GM03348 (cell line): Measurements from ENCODE around the gene SYCP2L.
A peak's percentile ranks its signal among the peaks of the same experiment; 100 is the strongest.
"Not testable (repeated sequence)": the region's sequence is repeated elsewhere in the genome, so short reads cannot be mapped to it uniquely, and the experiment has no call there.

Experiments
- DNase-seq: peaks from one replicate; pipeline ENCODE4 v3.0.0; 2012; ENCODE audit warnings: low spot score

The SYCP2L gene

DNA sequence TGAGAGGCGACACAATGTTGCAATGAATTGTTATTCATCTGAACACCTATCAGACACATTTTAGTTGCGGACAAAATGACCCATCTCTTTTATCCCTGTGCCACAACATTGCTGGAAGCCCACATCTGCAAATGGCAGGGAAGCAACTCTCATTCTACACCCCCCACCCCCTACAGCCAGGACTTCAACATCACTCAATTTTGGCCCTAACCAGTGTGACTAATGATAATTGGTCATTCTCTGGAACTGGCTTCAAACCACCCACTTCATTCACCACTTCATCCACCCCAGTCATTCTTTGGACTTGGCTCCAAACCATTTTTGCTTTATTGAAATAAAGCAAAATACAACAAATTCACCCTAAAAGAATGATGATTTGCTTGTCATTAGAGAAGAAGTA, 6.5 kb upstream of the SYCP2L start:
- DNase-seq, result no peak

- not testable (repeated sequence) for DNase-seq
Measured at GRCh38 chr6:10882253-10882630, 4.6 kb upstream of the SYCP2L start.

DNA sequence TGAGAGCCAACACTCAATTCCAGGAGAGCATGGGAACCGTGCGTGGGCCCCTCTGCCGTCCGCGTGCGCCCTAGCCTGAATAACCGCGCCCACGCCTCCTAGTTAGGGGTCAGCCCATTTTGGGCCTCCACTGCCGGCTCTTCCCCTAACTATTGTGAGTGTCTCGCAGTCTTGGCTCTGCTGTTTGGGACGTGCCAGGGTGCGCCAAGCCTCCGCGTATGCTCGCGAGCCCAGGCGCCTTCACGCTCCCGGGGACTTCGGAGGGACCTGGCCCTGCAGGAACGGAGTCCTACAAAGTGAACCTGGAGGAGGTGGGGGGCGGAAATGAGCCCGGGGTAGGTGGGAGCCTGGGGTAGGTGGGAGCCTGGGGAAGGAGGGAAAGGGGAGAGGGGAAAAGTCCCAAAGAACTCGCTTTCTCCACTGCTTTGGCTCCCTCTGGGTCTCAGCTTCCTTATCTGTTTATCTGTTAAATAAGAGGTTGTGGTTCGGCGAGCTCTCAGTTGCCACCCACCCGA, 4.1 kb upstream of the SYCP2L start:
- no peak for DNase-seq

DNA sequence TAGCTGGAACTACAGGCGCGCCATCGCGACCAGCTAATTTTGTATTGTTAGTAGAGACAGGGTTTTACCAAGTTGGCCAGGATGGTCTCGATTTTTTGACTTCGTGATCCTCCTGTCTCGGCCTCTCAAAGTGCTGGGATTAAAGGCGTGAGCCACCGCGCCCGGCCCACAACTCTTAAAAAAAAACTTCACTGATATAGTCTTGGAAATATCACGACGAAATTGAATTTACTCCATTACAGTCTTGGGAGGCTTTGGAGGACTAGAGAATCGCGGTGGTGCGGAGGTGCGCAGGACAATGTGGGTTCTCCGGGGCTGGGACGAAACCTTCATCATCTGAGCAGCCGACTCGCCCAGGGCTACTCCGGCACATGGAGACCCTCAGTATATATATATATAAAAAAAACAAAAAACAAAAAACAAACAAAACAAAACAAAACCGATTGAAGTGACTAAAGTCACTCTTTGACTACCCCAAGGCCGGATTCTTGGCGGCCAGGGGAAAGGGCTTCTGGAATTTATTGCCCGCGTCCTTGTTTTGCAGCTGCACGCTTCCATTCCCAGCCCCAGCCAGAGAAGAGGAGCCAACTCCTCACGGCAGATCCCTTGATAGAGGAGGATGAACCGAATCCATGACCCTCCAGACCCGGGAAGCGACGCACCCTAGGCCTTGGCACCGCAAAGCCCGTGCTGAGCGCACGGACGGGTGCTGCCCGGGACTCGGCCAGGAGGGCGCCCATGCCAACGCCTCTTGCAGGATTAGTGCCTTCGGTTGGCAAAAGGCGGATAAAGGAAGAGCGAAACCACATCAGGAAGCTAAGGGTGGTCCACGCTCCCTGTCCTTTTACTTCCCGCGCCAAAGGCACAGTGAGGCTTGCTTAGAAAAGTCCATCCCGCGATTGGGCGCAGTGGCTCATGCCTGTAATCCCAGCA, 3.3 kb upstream of the SYCP2L start:
- no peak for DNase-seq

DNA sequence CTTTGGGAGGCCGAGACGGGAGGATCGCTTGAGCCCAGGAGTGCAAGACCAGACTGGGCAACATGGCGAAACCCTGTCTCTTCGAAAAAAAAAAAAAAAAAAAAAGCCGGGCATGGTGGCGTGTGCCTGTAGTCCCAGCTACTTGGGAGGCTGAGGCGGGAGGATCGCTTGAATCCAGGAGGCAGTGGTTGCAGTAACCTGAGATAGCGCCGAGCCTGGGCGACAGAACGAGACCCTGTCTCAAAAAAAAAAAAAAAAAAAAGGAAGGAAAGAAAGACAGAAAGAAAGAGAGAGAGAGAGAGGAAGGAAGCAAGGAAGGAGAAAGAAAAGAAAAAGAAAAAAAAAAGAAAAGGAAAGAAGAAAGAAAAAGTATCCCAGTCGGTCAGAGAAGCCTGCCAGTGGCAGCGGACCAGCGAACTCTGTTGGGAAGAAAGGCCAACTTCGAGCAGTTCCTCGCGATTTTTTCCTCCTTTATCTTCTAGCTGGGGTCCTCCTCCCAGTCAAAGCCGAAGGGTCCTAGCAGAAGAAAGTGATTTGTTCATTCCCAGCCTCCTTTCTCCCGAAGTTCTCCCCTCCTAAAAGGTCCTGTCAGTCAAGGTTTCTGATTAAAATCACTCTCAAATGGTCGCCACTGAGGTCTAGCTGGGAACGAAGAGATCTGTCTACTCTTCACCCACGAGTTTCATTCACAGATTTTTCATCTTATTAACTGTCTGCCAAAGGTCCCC, 2.4 kb upstream of the SYCP2L start:
- no peak for DNase-seq

GRCh38 chr6:10886365-10886690, 524 bp upstream of the SYCP2L start:
- DNase-seq, result not testable (repeated sequence)

DNA sequence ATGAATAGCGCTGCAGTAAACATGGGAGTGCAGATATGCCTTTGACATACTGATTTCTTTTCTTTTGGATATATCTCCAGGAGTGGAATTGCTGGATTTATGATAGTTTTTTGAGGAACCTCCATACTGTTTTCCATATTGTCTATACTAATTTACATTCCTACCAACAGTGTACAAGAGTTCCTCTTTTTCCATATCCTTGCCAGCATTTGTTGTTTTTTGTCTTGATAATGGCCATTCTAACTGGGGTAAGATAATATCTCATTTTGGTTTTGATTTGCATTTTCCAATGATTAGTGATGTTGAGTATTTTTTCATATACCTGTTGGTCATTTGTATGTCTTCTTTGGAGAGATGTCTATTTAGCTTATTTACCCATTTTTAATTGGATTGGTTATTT, 3.3 kb downstream of the SYCP2L start:
- no peak for DNase-seq

- DNase-seq, result no peak
Measured at GRCh38 chr6:10891960-10892359, 5.1 kb downstream of the SYCP2L start.

DNA sequence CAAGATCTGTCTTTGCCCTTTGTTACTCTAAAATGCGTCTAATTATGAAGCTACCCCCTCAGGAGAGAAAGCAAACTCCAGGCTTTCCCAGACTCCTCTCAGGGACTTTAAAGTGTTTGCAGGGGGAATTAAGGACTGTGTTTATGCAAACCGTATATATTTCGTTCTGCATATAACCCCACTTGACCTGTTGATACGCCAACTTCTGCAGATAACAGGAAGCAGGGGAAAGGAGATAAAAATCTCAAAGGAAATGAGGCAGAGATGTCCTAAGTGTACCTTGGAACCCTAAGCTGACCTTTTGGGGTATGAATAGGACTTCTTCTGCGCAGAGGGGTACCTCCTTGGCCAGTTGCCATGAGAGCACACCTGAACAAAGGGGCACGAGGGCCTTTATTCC, 8.1 kb downstream of the SYCP2L start:
- no peak for DNase-seq

GRCh38 chr6:10896691-10897090, 9.8 kb downstream of the SYCP2L start:
- no peak for DNase-seq

DNA sequence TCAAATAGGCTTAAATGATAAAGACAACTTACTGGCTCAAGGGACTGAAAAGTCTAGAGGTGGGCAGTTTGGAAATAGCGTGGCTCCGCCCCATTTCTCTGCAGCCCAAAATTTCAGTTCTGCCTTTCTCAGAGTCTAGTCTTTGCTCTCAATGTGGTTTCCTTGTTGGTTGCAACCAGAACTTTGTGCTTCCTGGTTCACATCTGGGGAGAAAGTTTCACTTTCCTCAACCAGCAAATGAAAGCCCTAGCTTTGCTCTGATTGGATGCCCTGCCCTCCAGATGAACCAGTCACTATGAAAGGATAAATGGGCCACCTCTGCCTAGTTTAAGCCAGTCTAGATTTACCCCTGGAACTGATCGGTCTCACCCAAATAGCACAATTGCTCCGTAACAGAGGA, 14.9 kb downstream of the SYCP2L start:
- no peak for DNase-seq

- no peak for DNase-seq
Measured at GRCh38 chr6:10904015-10904414, 17.2 kb downstream of the SYCP2L start.

GRCh38 chr6:10908228-10908627, 21.4 kb downstream of the SYCP2L start:
- DNase-seq, result no peak

- DNase-seq, result not testable (repeated sequence)
Measured at GRCh38 chr6:10919520-10919919, 32.7 kb downstream of the SYCP2L start.

GRCh38 chr6:10933126-10933525, 46.3 kb downstream of the SYCP2L start:
- DNase-seq, result no peak

DNA sequence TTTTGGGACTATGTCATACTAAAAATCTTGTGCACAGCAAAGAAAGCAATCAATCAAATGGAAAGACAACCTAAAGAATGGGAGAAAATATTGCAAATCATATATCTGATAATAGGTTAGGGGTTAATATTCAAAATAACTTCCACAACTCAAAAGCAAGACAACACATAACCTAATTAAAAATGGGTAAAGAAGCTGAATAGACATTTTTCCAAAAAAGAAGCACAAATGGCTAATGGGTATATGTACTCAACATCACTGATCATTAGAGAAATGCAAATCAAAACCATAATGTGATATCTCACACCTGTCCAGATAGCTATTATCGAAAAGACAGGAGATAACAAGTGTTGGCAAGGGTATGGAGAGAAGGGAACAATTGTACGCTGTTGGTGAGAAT, 53.0 kb downstream of the SYCP2L start:
- no peak for DNase-seq

DNA sequence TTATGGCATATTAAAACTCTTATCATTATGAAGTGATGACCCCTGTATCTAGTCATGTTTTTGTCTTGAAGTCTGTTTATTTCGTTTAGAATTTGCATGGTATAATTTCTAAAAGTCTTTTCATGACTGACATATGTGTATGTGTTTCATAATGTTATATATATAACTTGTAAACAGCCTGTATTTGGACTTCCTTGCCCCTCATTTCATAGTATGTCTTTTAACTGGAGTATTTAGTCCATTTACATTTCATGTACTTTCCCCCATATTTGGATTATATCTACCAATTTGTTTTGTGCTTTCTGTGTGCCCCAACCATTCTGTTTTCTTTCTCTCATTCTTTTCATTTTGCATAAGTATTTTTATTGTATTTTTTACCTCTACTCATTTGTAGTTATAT, 59.0 kb downstream of the SYCP2L start:
- DNase-seq, result no peak

- no peak for DNase-seq
Measured at GRCh38 chr6:10947966-10948365, 61.1 kb downstream of the SYCP2L start.

- no peak for DNase-seq
Measured at GRCh38 chr6:10949579-10950490, 63.0 kb downstream of the SYCP2L start.

- DNase-seq, result peak; percentile 71
Measured at GRCh38 chr6:10951675-10952282, 64.9 kb downstream of the SYCP2L start.

DNA sequence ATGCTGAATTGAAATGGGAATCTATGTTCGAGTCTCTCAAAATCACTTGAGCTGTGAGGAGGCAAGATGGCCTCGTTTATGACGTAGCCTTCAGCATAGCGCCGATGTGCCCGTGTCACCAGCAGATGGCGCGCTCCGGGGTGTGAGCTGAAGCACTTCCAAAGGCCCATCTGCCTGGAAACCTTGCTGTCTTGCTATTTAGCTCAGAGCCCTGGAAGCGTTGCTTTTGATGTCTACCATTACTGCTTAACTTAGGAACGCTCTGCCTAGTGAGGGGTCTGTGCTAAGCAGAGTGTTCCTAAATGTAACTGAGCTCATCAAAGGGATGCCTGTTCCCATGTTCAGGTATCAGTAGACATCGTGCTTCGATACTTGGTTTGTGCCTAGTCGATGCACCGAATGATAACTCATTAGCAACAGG, 67.7 kb downstream of the SYCP2L start:
- DNase-seq, result peak; percentile 81

GRCh38 chr6:10956776-10957175, 69.9 kb downstream of the SYCP2L start:
- DNase-seq, result no peak
